ENCODE results near the gene N4BP2L2. TPM values are rescaled to one million over a fixed set of nuclear protein-coding genes. Genes with fewer than 3 reads are reported as not detected.

N4BP2L2 gene
- total and polyA plus RNA-seq, 2 of the 4 experiments (the other 2 are of a cell fraction): 28.7 to 34.6 TPM

- H4K91ac ChIP-seq (ENCODE audit: insufficient read depth, low read depth, low read length): no peak overlapping the region
- H2AK5ac ChIP-seq (ENCODE audit: low read depth, low read length): no peak overlapping the region
- dilution Hi-C loops (cut with HindIII; ENCODE audit: low sequenced_read_pairs, unreplicated experiment): no loop called here
- H3K79me1 ChIP-seq (ENCODE audit: low read depth in 1 of 2, low read length in 2 of 2): no peaks in the 10 kb centered on the region
- H4K5ac ChIP-seq (ENCODE audit: low read depth, low read length): no peak overlapping the region
- in situ Hi-C loops (cut with MboI; ENCODE audit: low sequenced_read_pairs): no loop called here
- no peaks in the 10 kb centered on the region for H3K9me3 ChIP-seq (ENCODE audit: control insufficient read depth, insufficient read depth, low read length)
- H4K20me1 ChIP-seq (ENCODE audit: insufficient read depth, low read length): no peaks in the 10 kb centered on the region
- BruUV-seq (replicated peaks): no TSS peak
- H2BK20ac ChIP-seq (ENCODE audit: low read depth, low read length): no peak overlapping the region
- H3K23ac ChIP-seq (ENCODE audit: low read depth, low read length): no peak overlapping the region
- 100% methylated on average over 5 of the region's 6 CpGs; no CpG with 5 or more reads in 1 of the 2 experiments for WGBS, 2 experiments (ENCODE audit: extremely low coverage in 2 of 2, insufficient read length in 1 of 2)
- TF ChIP-seq USF2 (IDR thresholded peaks at IDR 0.05; ENCODE audit: low read depth, low read length) (no peak), CEBPB (IDR thresholded peaks at IDR 0.05; ENCODE audit: low read depth, low read length) (no peak), MAFK (IDR thresholded peaks at IDR 0.05; ENCODE audit: low read depth, low read length) (no peak), MXI1 (IDR thresholded peaks at IDR 0.05; ENCODE audit: borderline replicate concordance, low read depth, low read length) (no peak), NFE2L2 (IDR thresholded peaks at IDR 0.05; ENCODE audit: low read depth, low read length) (no peak), CTCF (conservative IDR thresholded peaks at IDR 0.05; ENCODE audit: low read depth, low read length) (no peak), FOS (IDR thresholded peaks at IDR 0.05; ENCODE audit: low read depth, low read length) (no peak), RCOR1 (IDR thresholded peaks at IDR 0.05; ENCODE audit: insufficient replicate concordance, low read length) (no peak), MAZ (IDR thresholded peaks at IDR 0.05; ENCODE audit: borderline replicate concordance, low read depth, low read length) (no peak), RAD21 (IDR thresholded peaks at IDR 0.05; ENCODE audit: low read length) (no peak), ELK1 (IDR thresholded peaks at IDR 0.05; ENCODE audit: borderline replicate concordance, low read depth, low read length) (no peak), CHD1 (IDR thresholded peaks at IDR 0.05; ENCODE audit: low read depth, low read length) (no peak)
- H2AK9ac ChIP-seq (replicated peaks; ENCODE audit: low read depth, low read length, poor library complexity): no peak overlapping the region
- H3K9me1 ChIP-seq (ENCODE audit: insufficient read depth, low read length): peaks cover 4% of the 10 kb centered on the region; the same call in 1 of the 2 replicates
- ATAC-seq (ENCODE audit: low read depth): no peak
- H3K27me3 ChIP-seq (ENCODE audit: control insufficient read depth, insufficient read depth, low read length): no peaks in the 10 kb centered on the region
- H3K56ac ChIP-seq (ENCODE audit: extremely low read depth, insufficient read depth, low read length): no peak overlapping the region
- no peak overlapping the region for H2BK120ac ChIP-seq (ENCODE audit: low read depth, low read length)
- H2BK5ac ChIP-seq (ENCODE audit: low read depth, low read length, poor library complexity, severe bottlenecking): no peak overlapping the region
- no peak overlapping the region for H3K9ac ChIP-seq (ENCODE audit: low read depth, low read length)
- no peak overlapping the region for H3K4ac ChIP-seq (ENCODE audit: low read depth, low read length)
- peaks cover 7% of the 10 kb centered on the region; the same call in 1 of the 2 replicates for H3K4me1 ChIP-seq (ENCODE audit: control insufficient read depth, insufficient read depth, low read length)
- no peak overlapping the region for H2BK15ac ChIP-seq (ENCODE audit: low read depth, low read length)
- no peak overlapping the region for H3K14ac ChIP-seq (replicated peaks; ENCODE audit: low read depth, low read length)
- no peak overlapping the region for H3K4me3 ChIP-seq (ENCODE audit: insufficient read depth, low read depth, low read length)
- no peak overlapping the region for H4K8ac ChIP-seq (ENCODE audit: low read depth in 2 of 2, low read length in 2 of 2)
- intact Hi-C loops (cut with micrococcal nuclease): no loop called here
- no peak for DNase-seq
- H3K27ac ChIP-seq (ENCODE audit: insufficient read depth, low read length): no peak overlapping the region
- ChIA-PET POLR2A (ENCODE audit: unreplicated experiment) (no interaction called here), CTCF (interaction anchor here (1.0 kb wide), 1 partner anchor 10 kb away, joined by 3 read pairs; no protein-coding TSS in a partner anchor)
- H2AFZ ChIP-seq (replicated peaks; ENCODE audit: low read length, poor library complexity): no peak overlapping the region
- peaks cover 3% of the 10 kb centered on the region; the same call in 1 of the 2 replicates for H3K36me3 ChIP-seq (ENCODE audit: control insufficient read depth, insufficient read depth, low read length)
- no peak overlapping the region for H3K4me2 ChIP-seq (ENCODE audit: low read depth, low read length)
- H3K18ac ChIP-seq (ENCODE audit: low read depth, low read length): no peak overlapping the region
Measured at GRCh38 chr13:32429433-32429909, 109.1 kb downstream of the N4BP2L2 start.

Data from IMR-90 (cell line).